DND-41 (cell line): ENCODE data around the gene AMPD3.

Experiments used
- ATAC-seq: fragments of 200-7000 bp; cut with Tn5 transposase; 3 replicates; pipeline ENCODE4 v1.9.1; 2021; ENCODE audit warnings: low read depth; ENCODE audit not compliant: insufficient read depth
- DNase-seq: peaks from one replicate; pipeline ENCODE4 v3.0.0-alpha.2; 2020
- H2AFZ ChIP-seq: 2 replicates; pipeline ENCODE4 v1.6.0; 2012; ENCODE audit warnings: low read depth, low read length
- H3K27ac ChIP-seq: 2 replicates; pipeline ENCODE4 v1.5.1; 2012; ENCODE audit warnings: low read length, inconsistent platforms
- H3K27me3 ChIP-seq: fragments of 200-600 bp; sonication (generic); 2 replicates; pipeline ENCODE4 v1.6.0; 2012; ENCODE audit warnings: low read length, mild to moderate bottlenecking, inconsistent platforms; ENCODE audit not compliant: insufficient read depth, poor library complexity
- H3K36me3 ChIP-seq: 2 replicates; pipeline ENCODE4 v1.5.1; 2012; ENCODE audit warnings: low read length, inconsistent platforms; ENCODE audit not compliant: insufficient read depth
- H3K4me1 ChIP-seq: 2 replicates; pipeline ENCODE4 v1.5.1; 2012; ENCODE audit warnings: mild to moderate bottlenecking, low read length; ENCODE audit not compliant: insufficient read depth
- H3K4me2 ChIP-seq: 2 replicates; pipeline ENCODE4 v1.6.0; 2012; ENCODE audit warnings: mild to moderate bottlenecking, moderate library complexity, low read length, inconsistent platforms; ENCODE audit not compliant: insufficient read depth
- H3K4me3 ChIP-seq, 2 experiments: fragments of 200-600 bp in 1 of 2; shearing (Covaris generic) in 1 of 2; 2 replicates each; pipeline ENCODE4 v1.5.1; 2012 to 2016; ENCODE audit warnings: inconsistent platforms in 2 of 2, low read length in 2 of 2, mild to moderate bottlenecking in 2 of 2, low read depth in 1 of 2, moderate library complexity in 1 of 2
- H3K79me2 ChIP-seq: 2 replicates; pipeline ENCODE4 v1.6.0; 2012; ENCODE audit warnings: low read length, inconsistent platforms; ENCODE audit not compliant: insufficient read depth
- H3K9ac ChIP-seq: 2 replicates; pipeline ENCODE4 v1.6.0; 2012; ENCODE audit warnings: low read depth, mild to moderate bottlenecking, inconsistent platforms, low read length, moderate library complexity
- H3K9me3 ChIP-seq: 2 replicates; pipeline ENCODE4 v1.5.1; 2012; ENCODE audit warnings: low read length, moderate library complexity, mild to moderate bottlenecking, inconsistent platforms; ENCODE audit not compliant: insufficient read depth, severe bottlenecking
- H4K20me1 ChIP-seq: 2 replicates; pipeline ENCODE4 v1.6.0; 2012; ENCODE audit warnings: low read length; ENCODE audit not compliant: insufficient read depth
- CTCF ChIP-seq: IDR thresholded peaks from 2 replicates; pipeline ENCODE4 v1.5.1; 2012; ENCODE audit warnings: borderline replicate concordance, low read length, moderate library complexity, mild to moderate bottlenecking; ENCODE audit not compliant: poor library complexity, severe bottlenecking; ENCODE audit errors: extremely low read depth
- EZH2 ChIP-seq: IDR thresholded peaks from 3 replicates; pipeline ENCODE4 v1.6.1; 2012; ENCODE audit warnings: borderline replicate concordance, low read depth, mild to moderate bottlenecking, moderate library complexity, low read length, inconsistent platforms; ENCODE audit not compliant: severe bottlenecking

Gene AMPD3

DNA sequence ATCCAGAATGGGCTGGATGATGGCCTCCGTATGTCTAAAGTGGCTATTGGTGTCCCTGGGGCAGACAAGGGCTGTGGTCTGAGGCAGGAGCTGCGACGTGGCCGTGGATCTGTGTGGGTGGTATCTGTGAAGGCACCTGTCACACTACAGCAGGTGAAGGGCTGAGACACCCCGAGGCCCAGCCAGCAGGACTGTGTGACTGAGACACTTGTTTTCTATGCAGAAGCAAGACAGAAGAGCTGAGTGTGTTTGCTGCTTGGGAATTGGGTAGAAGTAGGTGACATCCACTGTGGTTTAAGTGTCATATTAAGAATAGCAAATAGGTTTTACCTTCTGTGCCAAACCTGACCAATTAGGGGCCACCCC lies 35.0 kb downstream of the AMPD3 start:
- Histone ChIP-seq H3K9me3 (no peaks in the 10 kb centered on the region), H3K36me3 (peaks cover 38% of the 10 kb centered on the region), H3K27me3 (no peaks in the 10 kb centered on the region), H4K20me1 (no peaks in the 10 kb centered on the region; the same call in 1 of the 2 replicates), H3K9ac (no peak overlapping the region), H3K79me2 (no peaks in the 10 kb centered on the region), H3K4me1 (no peaks in the 10 kb centered on the region), H2AFZ (no peak overlapping the region), H3K4me3 (no peak overlapping the region), H3K4me2 (no peak overlapping the region), H3K27ac (no peak overlapping the region)
- DNase-seq (no peak), ATAC-seq (no peak)
- TF ChIP-seq CTCF (no peak), EZH2 (no peak)

- H3K36me3 ChIP-seq = peaks cover 41% of the 10 kb centered on the region
These were observed 35.6 kb downstream of the AMPD3 start for GRCh38 chr11:10490398-10491241.

GRCh38 chr11:10492084-10492483 lies 37.0 kb downstream of the AMPD3 start:
- ATAC-seq (no peak), DNase-seq (no peak)
- no peak overlapping the region for H3K27ac ChIP-seq
- no peak overlapping the region for H3K4me3 ChIP-seq
- no peaks in the 10 kb centered on the region for H3K79me2 ChIP-seq
- peaks cover 48% of the 10 kb centered on the region for H3K36me3 ChIP-seq
- no peak overlapping the region for H3K9ac ChIP-seq
- no peaks in the 10 kb centered on the region; the same call in 1 of the 2 replicates for H4K20me1 ChIP-seq
- no peaks in the 10 kb centered on the region for H3K4me1 ChIP-seq
- H3K9me3 ChIP-seq = no peaks in the 10 kb centered on the region
- no peak for TF ChIP-seq EZH2
- no peak for TF ChIP-seq CTCF
- no peak overlapping the region for H3K4me2 ChIP-seq
- H2AFZ ChIP-seq = no peak overlapping the region
- H3K27me3 ChIP-seq = no peaks in the 10 kb centered on the region

More at GRCh38 chr11:10490398-10491241, 35.6 kb downstream of the AMPD3 start:
- no peaks in the 10 kb centered on the region for H3K9me3 ChIP-seq
- H3K79me2 ChIP-seq = no peaks in the 10 kb centered on the region
- no peak for TF ChIP-seq EZH2
- no peak for TF ChIP-seq CTCF
- DNase-seq (no peak), ATAC-seq (no peak)
- H2AFZ ChIP-seq = no peak overlapping the region
- H3K27ac ChIP-seq = no peak overlapping the region
- no peak overlapping the region for H3K4me3 ChIP-seq
- H3K4me1 ChIP-seq = no peaks in the 10 kb centered on the region
- no peak overlapping the region for H3K9ac ChIP-seq
- H4K20me1 ChIP-seq = no peaks in the 10 kb centered on the region; the same call in 1 of the 2 replicates
- H3K27me3 ChIP-seq = no peaks in the 10 kb centered on the region
- H3K4me2 ChIP-seq = no peak overlapping the region
